GM19397 (cell line): ENCODE data around the gene CD207.
"Not testable (repeated sequence)": the region's sequence is repeated elsewhere in the genome, so short reads cannot be mapped to it uniquely, and the experiment has no call there.

ENCODE experiments used
- ATAC-seq: cut with Tn5 transposase; IDR thresholded peaks from one replicate; pipeline ENCODE4 v1.9.1; 2021; ENCODE audit warnings: mild to moderate bottlenecking, moderate library complexity; ENCODE audit not compliant: unreplicated experiment

CD207 gene

GRCh38 chr2:70835643-70836042 is at the start of gene CD207:
Gene CD207, minus strand, starts transcription at chr2:70835816. Its CDS starts 40 bp downstream, at chr2:70835776.
- no peak for ATAC-seq

- not testable (repeated sequence) for ATAC-seq
Observed at GRCh38 chr2:70878543-70878942, 42.9 kb upstream of the CD207 start.

DNA sequence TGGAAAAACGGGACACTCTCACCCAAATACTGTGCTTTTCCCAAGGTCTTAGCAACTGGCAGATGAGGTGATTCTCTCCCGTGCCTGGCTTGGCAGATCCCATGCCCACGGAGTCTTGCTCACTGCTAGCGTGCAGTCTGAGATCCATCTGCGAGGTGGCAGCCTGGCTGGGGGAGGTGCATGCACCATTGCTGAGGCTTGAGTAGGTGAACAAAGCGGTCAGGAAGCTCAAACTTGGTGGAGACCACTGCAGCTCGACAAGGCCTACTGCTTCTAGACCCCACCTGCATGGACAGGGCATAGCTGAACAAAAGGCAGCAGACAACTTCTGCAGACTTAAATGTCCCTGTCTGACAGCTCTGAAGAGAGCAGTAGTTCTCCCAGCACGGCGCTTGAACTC is 40.5 kb upstream of the CD207 start:
- ATAC-seq = not testable (repeated sequence)

DNA sequence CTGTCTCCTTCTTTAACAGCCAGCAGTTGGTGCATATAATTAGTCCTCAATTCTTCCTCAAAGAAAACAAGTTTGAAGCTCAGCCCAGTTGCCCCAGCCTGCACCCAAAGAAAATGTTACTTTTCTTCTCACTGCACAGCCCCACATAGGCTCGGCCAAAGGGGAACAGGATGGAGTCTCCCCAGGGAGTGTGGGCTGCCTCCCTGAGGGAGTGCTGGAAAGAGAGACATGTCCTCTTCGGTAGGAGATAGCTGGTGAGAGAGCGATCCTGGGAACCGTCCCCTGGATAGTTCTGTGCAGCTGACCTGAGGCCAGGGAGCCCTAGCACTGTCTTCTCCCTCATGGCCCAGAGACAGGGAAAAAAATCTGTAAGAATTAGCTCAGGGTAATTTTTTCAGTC is 37.9 kb upstream of the CD207 start:
- no peak for ATAC-seq

DNA sequence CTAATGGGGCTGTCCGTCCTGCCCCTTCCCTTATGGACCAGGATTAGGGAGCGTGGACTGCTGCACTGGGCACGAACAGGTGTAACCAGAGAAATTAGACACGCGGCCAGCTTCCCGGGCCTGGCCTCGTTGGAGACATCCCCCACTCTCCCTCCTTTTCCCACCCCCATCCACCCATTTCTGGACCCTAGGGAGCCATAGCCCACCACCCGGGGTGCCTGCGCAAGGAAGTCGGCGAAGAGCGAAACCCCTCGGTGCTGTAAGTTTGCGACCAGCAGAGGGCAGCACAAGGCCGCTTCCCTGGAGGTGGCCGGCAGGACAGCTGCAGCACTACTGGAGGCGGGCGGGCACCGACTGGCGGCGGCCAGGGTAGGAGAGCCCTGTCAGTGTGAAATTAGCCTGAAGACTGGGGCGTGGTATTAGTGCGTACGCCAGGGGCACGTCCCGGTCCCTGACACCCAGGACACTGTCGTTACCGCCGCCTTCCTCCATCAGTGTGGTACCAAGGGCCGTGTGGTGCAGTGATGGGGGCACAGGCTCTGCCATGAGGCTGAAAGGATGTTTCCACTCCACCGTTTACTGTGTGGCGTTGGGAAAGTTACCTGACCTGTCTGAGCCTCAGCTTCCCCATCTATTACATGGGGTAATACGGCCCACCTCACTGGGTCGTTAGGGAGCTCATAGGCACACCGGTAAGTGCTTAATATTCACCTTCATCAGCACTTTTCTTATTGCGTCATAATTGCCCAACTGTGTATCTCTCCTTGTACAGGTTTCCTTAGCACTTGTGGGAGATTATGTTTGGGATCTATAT is 36.0 kb upstream of the CD207 start:
- ATAC-seq = peak; percentile 77

- ATAC-seq = no peak
Observed at GRCh38 chr2:70870790-70871189, 35.2 kb upstream of the CD207 start.

DNA sequence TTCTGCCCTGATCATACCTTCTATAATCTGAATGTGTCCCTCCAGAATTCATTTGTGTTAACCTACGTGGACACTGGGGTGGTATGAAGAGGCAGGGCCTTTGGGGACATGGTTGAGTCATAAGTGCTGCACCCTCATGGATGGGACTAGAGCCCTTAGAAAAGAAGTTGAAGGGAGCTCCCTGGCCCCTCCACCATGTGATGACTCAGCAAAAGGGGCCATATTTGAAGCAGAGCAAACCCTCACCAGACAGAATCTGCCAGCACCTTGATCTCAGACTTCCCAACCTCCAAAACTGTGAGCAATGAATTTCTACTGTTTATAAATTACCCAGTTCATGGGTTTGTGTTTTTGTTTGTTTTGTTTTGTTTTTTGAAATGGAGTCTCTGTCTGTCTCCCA is 33.4 kb upstream of the CD207 start:
- ATAC-seq = no peak

DNA sequence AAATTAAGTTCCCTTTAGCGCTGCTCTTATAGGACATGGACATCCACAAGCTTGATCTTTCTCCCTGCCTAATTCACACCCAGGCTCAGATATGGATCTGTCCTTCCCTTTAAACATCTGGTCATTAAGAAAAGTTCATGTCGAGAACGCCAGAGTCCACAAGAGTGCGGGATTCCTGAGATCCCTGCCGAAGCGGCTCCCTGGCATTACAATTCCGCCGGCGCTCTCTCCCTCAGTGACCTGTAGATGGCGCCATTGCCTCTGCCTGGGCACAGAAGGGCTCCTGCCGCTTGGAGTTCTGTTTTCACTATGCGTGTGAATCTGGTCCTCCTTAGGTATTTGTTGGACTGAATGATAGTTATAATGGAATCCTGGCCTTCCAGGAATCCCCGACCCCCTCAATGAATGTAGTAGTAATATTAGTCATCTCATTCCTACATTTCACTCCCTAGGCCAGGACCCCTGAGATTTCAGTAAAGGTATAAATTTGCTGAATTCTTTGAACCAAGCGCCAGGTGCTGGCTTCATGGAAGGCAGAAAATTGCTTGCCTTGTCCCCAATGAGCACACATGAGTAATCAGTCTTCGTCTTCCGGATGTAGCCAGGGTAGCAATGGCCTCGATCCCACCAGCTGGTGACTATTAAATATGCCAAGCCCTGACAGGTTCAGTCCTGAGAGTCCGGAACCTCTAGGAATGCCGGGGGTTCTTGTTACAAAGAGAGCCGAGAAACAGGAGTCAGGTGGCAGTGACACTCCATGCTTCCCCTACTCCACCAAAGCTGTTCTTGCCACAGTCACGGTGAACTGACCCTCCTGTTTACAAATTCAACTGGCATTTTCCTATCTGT is 26.4 kb upstream of the CD207 start:
- ATAC-seq = no peak

GRCh38 chr2:70855667-70856066 is 20.1 kb upstream of the CD207 start:
- no peak for ATAC-seq

DNA sequence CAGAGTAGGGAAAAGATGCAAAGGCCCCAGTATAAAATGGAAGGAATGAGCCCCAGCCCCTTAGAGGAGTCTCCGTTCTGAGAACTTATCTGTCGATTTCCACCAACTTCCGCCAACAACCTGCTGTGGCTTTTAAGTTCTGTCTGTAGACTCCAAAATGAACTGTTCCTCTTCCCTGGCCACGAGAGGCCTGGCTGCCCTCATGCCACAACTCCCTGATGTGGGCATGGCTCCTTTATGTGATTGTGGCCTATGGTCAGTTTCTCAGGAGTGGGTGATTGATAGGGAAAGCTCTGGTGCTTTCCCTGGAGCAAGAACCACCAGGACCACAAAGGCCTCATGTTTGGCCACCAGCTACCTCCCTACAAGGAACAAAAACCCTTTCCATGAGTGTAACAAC is 18.8 kb upstream of the CD207 start:
- no peak for ATAC-seq

DNA sequence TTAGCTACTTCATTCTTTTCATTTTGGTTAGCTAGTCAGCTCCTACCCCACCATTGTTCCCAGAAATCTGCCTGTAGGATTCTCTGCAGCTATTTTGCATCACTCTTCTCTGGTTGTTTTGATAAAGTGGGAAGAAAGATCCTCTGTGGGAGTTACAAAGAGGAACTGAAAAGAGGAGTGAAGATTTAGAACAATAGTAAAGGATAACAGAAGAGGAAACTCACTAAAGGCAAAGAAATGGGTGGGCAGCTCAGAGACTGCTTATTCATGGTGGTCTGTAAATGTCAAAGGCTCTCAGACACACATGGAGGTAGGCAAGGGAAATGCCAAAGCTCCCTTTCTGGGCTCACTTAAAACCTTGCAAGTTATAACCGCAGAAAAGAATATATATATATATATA is 17.2 kb upstream of the CD207 start:
- no peak for ATAC-seq

- no peak for ATAC-seq
Observed at GRCh38 chr2:70851704-70852103, 16.1 kb upstream of the CD207 start.

GRCh38 chr2:70850925-70851324 is 15.3 kb upstream of the CD207 start:
- ATAC-seq = no peak

DNA sequence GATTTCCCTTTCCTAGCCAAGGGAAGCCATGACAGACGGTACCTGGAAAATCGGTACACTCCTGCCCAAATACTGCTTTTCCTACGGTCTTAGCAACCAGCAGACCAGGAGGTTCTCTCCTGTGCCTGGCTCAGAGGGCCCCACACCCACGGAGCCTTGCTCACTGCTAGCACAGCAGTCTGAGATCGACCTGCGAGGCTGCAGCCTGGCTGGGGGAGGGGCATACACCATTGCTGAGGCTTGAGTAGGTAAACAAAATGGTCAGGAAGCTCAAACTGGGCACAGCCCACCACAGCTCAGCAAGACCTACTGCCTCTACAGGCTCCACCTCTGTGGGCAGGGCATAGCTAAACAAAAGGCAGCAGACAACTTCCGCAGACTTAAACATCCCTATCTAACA is 6.8 kb upstream of the CD207 start:
- no peak for ATAC-seq

DNA sequence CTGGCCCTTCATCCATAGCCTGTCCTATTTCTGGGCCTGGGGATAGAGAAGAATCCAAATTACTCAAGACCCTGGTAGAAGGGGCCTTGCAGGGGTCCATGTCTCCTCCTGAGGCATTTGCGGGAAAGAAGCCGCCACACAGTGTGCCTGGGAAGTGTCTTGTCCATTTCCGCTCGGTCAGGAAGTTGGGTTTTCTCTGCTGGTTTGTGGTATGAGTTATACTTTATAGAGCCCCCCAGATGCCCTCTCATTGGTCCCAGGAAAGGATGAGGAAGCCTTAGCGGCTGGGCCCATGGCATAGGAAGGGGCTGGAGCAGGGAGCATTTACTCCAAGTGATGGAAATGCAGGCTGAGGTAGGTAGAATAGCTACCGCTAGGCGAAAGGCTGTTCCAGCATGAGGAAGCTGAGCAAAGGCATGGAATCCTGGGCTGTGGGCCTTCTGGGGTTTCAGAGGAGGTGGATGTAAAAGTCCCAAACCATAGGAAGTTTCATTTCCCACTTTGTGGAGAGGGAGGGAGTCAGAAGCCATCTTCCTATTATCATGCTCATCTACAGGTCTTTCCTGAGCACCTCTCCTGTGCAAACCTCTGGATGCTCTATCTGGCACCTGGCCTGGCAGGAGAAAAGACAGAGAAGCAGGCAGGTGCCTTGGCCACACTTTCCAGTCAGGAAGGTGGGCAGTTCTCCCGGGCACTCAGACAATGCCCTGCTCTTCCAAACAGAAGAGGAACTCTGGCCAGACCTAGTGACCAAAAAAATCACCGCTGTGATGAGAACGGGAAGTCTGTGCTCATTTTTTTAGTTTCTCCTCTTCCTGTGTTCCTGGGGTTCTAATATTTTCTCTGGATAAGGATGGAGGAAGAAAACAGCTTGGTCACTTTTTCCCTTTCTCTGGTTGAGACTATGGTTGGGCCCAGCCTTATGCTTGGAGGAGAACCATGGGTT is 2.6 kb upstream of the CD207 start:
- ATAC-seq = no peak

DNA sequence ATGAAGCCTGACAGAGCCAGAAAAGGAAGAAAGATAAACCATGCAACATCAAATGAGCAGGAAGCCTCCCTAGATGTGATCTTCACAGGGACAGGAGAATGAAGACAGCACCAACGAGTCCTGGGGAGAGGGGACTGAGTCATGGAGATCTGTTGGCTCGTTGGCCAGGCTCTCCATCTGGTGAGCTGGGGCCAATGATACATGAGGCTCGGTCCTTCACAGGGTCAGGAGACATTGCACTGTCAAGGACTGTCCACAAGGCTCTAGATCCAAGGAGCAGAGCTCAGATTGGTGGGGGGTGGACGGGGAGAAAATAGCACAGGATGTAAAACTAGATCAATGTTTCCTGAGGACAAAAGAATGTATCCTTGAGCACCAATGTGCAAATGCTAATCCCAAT is 735 bp downstream of the CD207 start:
- ATAC-seq = no peak

DNA sequence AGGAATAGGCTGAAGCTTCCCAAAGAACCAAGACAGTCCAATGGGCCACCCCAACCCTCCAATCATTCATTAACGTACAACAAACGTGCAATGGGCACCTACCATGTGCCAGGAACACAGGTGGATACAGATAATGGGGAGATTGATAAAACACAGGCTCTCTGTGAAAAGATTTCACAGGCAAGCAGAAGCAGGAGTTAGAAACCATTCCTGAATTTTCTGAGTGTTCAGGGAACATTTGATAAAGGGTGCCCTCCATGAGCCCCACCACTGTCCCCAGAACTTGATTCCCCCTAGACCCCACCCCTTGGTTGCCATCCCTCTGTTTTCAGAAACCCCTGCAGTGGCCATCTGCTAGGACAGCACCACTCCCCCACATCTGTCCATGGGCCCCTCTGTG is 1.5 kb downstream of the CD207 start:
- ATAC-seq = no peak

DNA sequence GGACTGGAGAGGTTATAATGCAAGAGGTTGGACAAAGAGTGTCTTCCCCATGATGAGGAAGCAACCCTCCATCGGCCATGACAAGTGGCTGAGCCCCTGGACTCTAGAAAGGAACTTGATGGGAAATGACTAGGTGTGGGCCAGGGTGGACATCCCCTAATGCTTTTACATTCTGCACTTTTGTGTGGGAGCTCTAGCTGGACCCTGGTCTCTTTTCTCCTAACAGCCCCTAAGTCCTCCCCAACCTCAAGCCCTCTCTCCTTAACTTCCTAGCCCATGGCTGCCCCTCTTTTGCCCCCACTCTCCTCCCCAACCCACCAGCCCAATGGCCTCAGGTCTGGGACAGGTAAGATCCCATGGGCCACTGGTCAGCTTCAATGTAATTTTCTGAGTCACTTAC is 2.4 kb downstream of the CD207 start:
- no peak for ATAC-seq

GRCh38 chr2:70832386-70832785 is 3.2 kb downstream of the CD207 start:
- no peak for ATAC-seq

- no peak for ATAC-seq
Observed at GRCh38 chr2:70831861-70832260, 3.8 kb downstream of the CD207 start.

DNA sequence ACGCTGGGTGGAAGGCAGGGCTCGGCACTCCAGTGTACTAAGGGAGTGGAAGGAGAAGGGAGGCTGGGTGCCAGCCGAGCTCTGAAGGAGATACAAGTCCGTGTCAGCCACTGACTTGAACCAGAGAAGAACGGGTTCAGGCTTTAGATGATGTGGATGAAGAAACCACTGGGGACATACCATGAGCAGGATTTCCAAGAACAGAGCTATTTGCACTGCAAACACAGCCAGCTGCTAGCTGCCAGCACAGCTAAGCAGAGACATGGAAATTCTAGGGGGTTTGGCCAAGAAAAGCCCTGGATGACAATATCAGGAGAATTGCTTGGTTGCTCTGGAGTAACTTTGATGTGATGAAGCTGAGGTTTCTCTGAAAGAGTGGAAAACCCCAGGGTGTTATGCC is 5.2 kb downstream of the CD207 start:
- ATAC-seq = no peak
